ENCODE data around the gene FAM169A. TPM values are rescaled to one million over a fixed set of nuclear protein-coding genes. Genes with fewer than 3 reads are reported as not detected.
"Not testable (repeated sequence)": the region's sequence is repeated elsewhere in the genome, so short reads cannot be mapped to it uniquely, and the experiment has no call there.

Gene FAM169A, protein sequence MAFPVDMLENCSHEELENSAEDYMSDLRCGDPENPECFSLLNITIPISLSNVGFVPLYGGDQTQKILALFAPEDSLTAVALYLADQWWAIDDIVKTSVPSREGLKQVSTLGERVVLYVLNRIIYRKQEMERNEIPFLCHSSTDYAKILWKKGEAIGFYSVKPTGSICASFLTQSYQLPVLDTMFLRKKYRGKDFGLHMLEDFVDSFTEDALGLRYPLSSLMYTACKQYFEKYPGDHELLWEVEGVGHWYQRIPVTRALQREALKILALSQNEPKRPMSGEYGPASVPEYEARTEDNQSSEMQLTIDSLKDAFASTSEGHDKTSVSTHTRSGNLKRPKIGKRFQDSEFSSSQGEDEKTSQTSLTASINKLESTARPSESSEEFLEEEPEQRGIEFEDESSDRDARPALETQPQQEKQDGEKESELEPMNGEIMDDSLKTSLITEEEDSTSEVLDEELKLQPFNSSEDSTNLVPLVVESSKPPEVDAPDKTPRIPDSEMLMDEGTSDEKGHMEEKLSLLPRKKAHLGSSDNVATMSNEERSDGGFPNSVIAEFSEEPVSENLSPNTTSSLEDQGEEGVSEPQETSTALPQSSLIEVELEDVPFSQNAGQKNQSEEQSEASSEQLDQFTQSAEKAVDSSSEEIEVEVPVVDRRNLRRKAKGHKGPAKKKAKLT
- total RNA-seq: 1 to 10 TPM; 2.7 to 4.1 (median 2.9) TPM
- long read RNA-seq, donor 1: 0 reads
- long read RNA-seq, donor 2: 0 reads

DNA sequence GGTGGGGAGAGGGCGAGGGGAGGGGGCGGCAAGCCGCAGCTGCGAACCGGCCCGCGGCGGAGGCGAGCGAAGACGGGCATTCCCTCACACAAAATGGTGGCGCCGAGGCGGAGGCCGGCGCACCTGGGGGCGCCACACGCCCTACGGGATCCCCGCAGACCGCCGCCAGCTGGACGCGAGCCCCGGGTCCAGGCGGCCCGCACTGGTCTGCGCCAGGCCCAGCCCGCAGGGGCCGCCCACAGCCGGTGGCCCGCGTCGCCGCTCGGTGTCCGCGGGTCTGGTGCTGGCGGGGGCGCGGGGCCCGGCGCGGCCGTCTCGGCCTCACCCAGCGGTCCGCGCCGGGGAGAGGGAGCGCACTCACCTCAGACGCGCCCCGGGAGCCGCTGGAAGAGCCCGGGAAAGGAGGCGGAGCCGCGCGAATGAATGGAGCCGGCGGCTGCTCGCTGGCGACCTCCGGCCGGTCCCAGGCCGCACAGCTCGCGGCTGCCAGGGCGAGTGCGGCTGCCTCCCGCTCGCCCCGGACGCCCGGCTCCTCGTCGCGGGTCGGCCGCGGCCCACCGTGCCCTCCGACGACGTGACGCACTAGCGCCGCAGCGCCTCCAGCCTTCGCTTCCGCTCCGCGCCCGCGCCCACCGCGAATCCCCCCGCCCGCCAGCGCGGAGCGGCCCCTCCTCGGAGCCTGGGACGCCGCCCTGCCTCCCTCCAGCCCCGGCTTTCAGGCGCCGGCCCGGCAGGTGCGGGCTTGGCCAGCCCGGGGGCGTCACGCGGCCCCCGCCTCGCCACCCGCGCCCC lies at the start of gene FAM169A:
FAM169A (minus strand) TSS at position 584 of the 792 bp plus-strand sequence. CDS start 24,711 bp downstream, outside the sequence.
- Histone ChIP-seq H3K36me3 (ENCODE audit: low read depth) (no peaks in the 10 kb centered on the region), H3K4me1 (ENCODE audit: low read depth) (peaks cover 14% of the 10 kb centered on the region), H3K9me3 (no peaks in the 10 kb centered on the region), H3K4me3 (peak within 1 kb of the TSS; percentile 33)
- DNase-seq (peak; percentile 46 to 75 (median 53)), ATAC-seq (peak; percentile 87)
- TF ChIP-seq, protein P1, sequence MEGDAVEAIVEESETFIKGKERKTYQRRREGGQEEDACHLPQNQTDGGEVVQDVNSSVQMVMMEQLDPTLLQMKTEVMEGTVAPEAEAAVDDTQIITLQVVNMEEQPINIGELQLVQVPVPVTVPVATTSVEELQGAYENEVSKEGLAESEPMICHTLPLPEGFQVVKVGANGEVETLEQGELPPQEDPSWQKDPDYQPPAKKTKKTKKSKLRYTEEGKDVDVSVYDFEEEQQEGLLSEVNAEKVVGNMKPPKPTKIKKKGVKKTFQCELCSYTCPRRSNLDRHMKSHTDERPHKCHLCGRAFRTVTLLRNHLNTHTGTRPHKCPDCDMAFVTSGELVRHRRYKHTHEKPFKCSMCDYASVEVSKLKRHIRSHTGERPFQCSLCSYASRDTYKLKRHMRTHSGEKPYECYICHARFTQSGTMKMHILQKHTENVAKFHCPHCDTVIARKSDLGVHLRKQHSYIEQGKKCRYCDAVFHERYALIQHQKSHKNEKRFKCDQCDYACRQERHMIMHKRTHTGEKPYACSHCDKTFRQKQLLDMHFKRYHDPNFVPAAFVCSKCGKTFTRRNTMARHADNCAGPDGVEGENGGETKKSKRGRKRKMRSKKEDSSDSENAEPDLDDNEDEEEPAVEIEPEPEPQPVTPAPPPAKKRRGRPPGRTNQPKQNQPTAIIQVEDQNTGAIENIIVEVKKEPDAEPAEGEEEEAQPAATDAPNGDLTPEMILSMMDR (IDR thresholded peaks at IDR 0.05): no peak
- intact Hi-C loops (cut with DNase I, micrococcal nuclease): no loop called here

DNA sequence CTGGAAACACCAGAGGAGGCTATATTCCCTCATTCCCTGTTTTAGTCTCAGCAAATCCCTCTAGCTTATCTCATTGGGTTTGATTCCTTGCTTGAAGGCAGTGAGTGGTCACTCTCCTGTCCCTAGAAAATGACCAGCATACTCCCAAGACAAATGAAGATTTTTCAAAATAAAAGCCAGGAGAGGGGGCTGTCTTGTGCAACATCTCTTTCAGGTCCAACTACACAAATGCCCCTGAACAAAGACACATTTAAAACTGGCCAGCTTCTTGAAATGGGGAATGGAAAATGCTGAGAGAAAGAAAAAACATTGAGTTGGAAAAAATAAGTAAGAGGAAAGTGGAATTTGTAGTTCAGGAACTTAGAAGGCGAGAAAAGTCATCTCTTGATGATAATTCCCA lies 49.3 kb upstream of the FAM169A start:
- DNase-seq: no peak
- H3K4me1 ChIP-seq (ENCODE audit: low read depth): no peaks in the 10 kb centered on the region
- ATAC-seq: no peak
- no peaks in the 10 kb centered on the region for H3K36me3 ChIP-seq (ENCODE audit: low read depth)
- H3K9me3 ChIP-seq: no peaks in the 10 kb centered on the region
- H3K4me3 ChIP-seq: no peak overlapping the region
- TF ChIP-seq, protein P1 (IDR thresholded peaks at IDR 0.05): no peak
- intact Hi-C loops (cut with DNase I, micrococcal nuclease): no loop called here

DNA sequence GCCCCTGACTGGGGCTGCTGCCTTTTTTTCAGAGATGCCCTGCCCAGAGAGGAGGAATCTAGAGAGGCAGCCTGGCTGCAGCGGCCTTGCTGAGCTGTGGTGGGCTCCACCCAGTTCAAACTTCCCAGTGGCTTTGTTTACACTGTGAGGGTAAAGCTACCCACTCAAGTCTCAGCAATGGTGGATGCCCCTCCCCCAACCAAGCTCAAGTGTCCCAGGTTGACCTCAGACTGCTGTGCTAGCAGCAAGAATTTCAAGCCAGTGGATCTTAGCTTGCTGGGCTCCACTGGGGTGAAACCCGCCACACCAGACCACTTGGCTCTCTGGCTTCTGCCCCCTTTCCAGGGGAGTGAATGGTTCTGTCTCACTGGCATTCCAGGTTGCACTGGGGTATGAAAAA lies 45.2 kb upstream of the FAM169A start:
- H3K4me3 ChIP-seq; intact Hi-C loops (cut with DNase I, micrococcal nuclease); H3K36me3 ChIP-seq (ENCODE audit: low read depth); H3K9me3 ChIP-seq; ATAC-seq; H3K4me1 ChIP-seq (ENCODE audit: low read depth); DNase-seq: not testable (repeated sequence)

DNA sequence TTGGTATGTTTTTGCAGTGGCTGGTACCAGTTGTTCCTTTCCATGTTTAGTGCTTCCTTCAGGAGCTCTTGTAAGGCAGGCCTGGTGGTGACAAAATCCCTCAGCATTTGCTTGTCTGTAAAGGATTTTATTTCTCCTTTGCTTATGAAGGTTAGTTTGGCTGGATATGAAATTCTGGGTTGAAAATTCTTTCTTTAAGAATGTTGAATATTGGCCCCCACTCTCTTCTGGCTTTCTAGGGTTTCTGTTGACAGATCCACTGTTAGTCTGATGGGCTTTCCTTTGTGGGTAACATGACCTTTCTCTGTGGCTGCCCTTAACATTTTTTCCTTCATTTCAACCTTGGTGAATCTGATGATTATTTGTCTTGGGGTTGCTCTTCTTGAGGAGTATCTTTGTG lies 43.7 kb upstream of the FAM169A start:
- ATAC-seq; intact Hi-C loops (cut with DNase I, micrococcal nuclease): not testable (repeated sequence)

DNA sequence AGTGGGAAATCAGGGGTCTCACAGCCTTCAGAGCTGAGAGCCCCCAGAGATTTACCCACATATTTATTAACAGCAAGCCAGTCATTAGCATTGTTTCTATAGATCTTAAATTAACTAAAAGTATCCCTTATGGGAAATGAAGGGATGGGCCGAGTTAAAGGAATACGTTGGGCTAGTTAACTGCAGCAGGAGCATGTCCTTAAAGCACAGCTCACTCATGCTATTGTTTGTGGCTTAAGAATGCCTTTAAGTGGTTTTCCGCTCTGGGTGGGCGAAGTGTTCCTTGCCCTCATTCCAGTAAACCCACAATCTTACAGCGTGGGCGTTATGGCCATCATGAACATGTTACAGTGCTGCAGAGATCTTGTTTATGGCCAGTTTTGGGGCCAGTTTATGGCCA lies 42.0 kb upstream of the FAM169A start:
- H3K4me3 ChIP-seq; H3K36me3 ChIP-seq (ENCODE audit: low read depth); ATAC-seq; DNase-seq; H3K9me3 ChIP-seq; H3K4me1 ChIP-seq (ENCODE audit: low read depth); intact Hi-C loops (cut with DNase I, micrococcal nuclease): not testable (repeated sequence)

More for the DNA sequence above, 43.7 kb upstream of the FAM169A start:
- not testable (repeated sequence) for H3K9me3 ChIP-seq; DNase-seq; H3K4me3 ChIP-seq; H3K4me1 ChIP-seq (ENCODE audit: low read depth); H3K36me3 ChIP-seq (ENCODE audit: low read depth)

DNA sequence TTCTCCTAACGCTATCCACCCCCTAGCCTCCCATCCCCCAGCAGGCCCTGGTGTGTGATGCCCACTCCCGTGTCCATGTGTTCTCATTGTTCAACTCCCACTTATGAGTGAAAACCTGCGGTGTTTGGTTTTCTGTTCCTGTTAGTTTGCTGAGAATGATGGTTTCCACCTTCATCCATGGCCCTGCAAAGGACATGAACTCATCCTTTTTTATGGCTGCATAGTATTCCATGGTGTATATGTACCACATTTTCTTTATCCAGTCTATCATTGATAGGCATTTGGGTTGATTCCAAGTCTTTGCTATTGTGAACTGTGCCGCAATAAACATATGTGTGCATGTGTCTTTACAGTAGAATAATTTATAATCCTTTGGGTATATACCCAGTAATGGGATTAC lies 38.5 kb upstream of the FAM169A start:
- not testable (repeated sequence) for DNase-seq; ATAC-seq; H3K36me3 ChIP-seq (ENCODE audit: low read depth); H3K4me1 ChIP-seq (ENCODE audit: low read depth); H3K4me3 ChIP-seq; H3K9me3 ChIP-seq
- intact Hi-C loops (cut with DNase I, micrococcal nuclease): loop anchor here in 1 of 2 donors (5.0 kb wide), 1 partner anchor 137 kb away; the partner anchor contains the start of genes GFM2 and NSA2

DNA sequence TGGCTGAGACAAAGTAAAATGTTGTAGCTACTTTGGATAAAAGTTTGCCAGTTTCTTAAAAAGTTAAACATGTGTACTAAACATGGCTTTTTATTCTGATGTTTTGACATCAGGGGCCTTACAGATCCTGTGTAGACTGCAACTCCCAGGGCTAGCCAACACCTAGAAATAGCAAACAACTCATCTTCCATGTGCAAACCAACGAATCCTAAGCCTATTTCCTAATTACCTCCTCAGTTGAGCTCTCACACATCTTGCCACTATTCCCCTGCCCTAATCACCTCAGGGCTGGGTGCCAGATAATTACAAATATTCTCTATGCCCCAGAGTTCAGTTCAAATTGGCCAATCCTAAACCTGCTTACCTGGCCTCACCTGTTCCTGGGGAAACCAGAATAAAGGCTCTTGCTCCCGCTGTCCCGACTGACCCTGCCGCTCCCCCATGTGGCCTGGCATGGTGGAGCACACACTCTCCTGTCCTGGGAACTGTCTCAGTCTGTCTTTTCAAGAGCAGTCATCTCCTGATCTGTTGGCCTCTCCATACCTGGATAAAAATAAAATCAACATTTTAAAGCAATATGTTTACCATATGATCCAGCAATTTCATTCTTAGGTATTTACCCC lies 37.1 kb upstream of the FAM169A start:
- no peaks in the 10 kb centered on the region for H3K4me1 ChIP-seq (ENCODE audit: low read depth)
- H3K4me3 ChIP-seq: no peak overlapping the region
- no peaks in the 10 kb centered on the region for H3K36me3 ChIP-seq (ENCODE audit: low read depth)
- intact Hi-C loops (cut with DNase I, micrococcal nuclease): loop anchor here in 1 of 2 donors (5.0 kb wide), 1 partner anchor 136 kb away; the partner anchor contains the start of genes GFM2 and NSA2
- ATAC-seq (peak; percentile 100), DNase-seq (peak; percentile 53 to 79 (median 78))
- no peaks in the 10 kb centered on the region for H3K9me3 ChIP-seq
- TF ChIP-seq, protein P1 (IDR thresholded peaks at IDR 0.05): peak; percentile 50
